Raji (cell line): Measurements from ENCODE around the gene SLC5A10.

Source experiments
- POLR2A ChIP-seq: IDR thresholded peaks from 2 replicates; pipeline ENCODE4 v1.6.1; 2011; ENCODE audit warnings: low read depth, low read length, control low read depth; ENCODE audit not compliant: insufficient read depth

SLC5A10 gene

DNA sequence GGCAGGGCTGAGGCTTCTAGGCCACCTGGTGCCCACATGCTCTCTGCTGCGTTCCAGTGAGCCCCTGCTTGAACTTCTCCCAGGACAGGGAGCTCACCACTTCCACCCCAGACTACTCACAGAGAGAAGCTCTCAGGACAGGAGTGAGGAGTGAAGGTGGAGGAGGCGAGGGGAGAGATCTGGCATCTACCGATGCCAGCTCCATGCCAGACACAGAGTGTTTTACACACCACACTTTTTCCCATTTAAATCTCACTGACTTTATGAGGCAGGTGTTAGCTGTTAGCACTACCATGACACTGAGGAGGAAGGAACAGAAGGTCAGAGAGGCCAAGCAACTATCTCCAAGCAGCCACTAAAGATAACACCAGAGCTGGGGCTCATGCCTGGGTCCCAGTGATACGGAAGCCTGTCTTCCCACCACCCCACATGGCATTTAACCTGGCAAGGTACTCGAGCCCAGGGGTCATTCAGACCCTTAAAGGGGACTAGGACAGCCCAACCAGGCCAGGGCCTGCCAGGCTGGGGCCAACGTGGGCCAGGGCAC is 45.8 kb downstream of the SLC5A10 start:
- TF ChIP-seq POLR2A = no peak

- no peak for TF ChIP-seq POLR2A
Observed at GRCh38 chr17:18999394-18999793, 47.4 kb downstream of the SLC5A10 start.

- TF ChIP-seq POLR2A = no peak
Observed at GRCh38 chr17:18999911-19000310, 47.9 kb downstream of the SLC5A10 start.

DNA sequence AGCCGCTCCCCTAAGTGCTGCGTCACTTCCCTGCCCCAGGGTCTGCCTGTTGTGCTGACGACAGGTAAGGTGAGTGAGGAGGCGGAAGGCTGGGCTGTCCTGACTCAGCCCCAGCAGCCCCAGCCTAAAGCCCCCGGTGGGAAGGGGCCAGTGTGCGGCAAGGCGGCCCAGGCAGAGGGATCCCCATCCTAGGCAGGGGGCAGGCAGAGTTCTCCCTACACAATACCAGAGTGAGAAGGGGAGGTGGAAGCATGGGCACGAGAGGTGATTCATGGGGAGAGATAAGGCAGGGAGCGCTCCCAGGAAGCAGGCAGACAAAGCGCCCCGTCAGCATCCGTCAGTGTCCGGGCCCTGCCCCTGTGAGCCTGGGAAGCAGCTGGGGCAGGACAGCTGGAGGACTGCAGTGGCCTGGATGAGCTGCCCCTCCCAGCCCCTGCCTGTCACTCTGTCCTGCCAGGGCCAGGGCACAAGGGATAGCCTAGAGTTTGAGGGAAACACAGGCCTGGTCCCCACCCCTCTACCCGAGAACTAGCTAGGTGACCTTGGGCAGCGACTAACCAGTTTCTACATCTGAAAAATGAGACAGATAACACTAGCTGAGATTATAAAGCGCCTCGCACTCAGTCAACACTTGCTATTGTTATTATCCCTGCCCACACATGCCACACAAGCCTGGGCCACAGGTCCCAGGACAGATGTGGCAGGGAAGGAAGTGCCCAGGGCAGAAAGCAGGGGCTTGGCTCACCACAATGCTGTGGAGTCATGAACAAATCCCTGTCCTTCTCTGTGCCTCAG is 48.8 kb downstream of the SLC5A10 start:
- no peak for TF ChIP-seq POLR2A

DNA sequence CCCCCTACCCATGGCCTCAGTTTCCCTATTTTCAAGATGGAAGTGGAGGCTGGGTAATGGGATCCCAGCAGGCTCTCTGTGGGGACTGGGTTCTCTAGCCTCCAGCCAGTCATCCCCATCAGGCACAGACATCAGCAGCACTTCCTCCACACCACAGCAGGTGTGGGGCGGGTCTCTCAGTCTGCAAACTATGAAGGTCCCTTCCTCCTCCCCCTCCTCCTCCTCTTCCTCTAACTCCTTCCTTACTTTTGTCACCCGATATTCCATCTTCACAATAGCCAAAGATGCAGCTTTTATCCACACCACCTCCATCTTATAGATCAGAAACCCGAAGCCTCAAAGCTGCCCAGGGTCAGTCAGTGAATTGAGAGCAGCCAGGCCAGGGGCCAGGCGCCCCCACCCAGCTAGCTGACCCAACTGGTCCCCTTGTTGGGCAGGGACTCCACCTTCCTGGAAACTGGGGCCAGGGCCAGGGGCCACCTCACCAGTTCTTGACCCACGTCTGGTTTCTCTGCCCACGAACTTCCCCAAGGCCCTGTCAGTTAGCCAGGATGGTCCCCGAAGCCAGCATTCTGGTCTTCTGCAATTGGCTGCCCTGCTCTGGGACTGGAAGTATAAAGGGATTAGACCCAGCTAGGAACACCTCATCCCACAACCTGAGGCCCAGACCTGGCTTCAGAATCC is 50.1 kb downstream of the SLC5A10 start:
- no peak for TF ChIP-seq POLR2A

DNA sequence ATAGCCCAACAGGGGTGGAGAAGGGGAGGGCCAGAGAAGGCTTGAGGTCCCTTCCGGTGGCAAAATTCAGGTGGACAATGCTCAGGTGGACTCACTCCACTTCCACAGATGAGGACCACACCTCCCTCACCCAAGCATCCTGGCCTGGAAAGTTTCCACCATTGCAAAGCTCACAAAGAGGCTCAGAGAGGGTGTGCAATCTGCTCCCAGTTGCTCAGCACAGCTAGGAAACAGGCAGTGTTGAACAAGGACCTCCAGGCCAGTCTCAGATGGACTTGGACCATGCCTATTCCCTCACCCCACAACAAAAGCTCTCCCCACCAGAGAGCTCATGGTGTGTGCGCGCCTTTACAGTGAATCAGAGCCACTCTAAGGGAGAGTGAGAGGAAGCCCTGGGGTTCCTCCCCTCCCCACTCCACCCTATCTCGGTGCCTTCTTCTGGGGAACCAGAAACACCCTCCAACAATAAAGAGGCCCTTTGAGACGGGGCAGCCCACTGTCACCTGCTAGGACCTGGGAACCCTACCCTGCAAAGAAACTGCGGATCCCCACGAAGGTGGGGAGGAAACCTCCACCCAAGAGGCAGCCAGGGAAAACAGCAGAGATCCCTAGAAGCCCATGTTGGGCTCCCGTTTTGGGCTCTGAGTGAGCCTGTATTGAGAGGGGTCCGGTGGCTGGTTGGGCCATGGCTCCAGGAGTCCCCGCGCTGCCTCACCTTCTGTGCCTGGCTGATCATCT is 51.0 kb downstream of the SLC5A10 start:
- no peak for TF ChIP-seq POLR2A

GRCh38 chr17:19003543-19004420 is 51.8 kb downstream of the SLC5A10 start:
- no peak for TF ChIP-seq POLR2A

GRCh38 chr17:19004421-19005136 is 52.6 kb downstream of the SLC5A10 start, which contains the start of gene FAM83G:
TSS of gene FAM83G (minus strand) at chr17:19004764. CDS start at chr17:19004041, 723 bp downstream.
- peak; percentile 72 for TF ChIP-seq POLR2A

DNA sequence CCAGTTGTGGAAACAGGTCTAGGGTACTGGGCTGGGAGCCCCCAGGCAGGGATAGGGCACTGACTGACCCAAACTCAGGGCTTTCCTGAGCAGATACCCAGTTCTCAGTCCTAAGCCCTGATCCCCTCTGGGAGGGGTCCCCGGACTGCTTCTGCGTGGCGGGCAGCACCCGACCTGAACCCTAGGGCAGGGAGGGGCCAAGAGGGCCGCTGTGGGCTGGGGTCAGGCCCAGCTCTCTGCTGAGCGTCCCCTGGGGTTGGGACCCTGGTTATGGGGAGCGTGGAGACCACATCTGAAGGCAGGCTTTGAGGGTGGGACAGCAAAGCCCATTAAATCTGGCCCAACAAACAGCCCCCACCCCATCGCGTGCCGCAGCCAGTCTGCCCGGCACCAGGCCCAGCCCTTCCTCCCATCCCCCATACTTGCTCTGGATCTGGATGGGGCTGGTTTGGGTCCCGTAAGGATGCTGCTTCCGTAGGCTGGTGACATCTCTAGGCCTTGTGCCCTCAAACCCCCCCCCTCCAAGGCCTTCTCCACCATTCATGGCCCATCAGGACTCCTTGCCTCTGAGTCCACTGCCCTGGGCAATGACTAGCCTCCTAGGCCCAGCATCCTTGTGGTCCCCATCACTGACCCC is 53.3 kb downstream of the SLC5A10 start:
- TF ChIP-seq POLR2A = no peak

- TF ChIP-seq POLR2A = no peak
Observed at GRCh38 chr17:19005789-19006430, 53.9 kb downstream of the SLC5A10 start.

DNA sequence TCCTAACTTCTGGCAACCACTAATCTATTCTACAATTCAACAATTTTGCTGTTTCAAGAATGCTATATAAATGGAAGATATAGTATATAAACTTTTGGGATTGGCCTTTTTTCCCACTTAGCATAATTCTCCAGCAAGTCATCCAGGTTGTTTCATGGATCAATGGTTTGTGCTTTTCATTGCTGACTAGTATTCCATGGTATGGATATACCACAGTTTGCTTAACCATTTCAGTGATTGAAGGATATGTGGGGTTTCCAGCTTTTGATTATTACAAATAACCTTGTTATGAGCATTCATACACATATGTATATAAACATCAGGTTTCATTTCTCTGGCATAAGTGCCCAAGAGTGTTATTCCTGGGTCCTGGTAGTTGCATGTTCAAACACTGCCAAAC is 54.7 kb downstream of the SLC5A10 start:
- TF ChIP-seq POLR2A = no peak

GRCh38 chr17:19009970-19010369 is 58.0 kb downstream of the SLC5A10 start:
- no peak for TF ChIP-seq POLR2A
